ENCODE results near the gene NPSR1. TPM values are rescaled to one million over a fixed set of nuclear protein-coding genes. Genes with fewer than 3 reads are reported as not detected.
"Not testable (repeated sequence)": the region's sequence is repeated elsewhere in the genome, so short reads cannot be mapped to it uniquely, and the experiment has no call there.

NPSR1 gene
- total RNA-seq, 1 experiment from 2014 or later, result not detected

- not testable (repeated sequence) for DNase-seq (ENCODE audit: low read depth)
These were observed 210.6 kb downstream of the NPSR1 start for GRCh38 chr7:34868602-34869001.

DNA sequence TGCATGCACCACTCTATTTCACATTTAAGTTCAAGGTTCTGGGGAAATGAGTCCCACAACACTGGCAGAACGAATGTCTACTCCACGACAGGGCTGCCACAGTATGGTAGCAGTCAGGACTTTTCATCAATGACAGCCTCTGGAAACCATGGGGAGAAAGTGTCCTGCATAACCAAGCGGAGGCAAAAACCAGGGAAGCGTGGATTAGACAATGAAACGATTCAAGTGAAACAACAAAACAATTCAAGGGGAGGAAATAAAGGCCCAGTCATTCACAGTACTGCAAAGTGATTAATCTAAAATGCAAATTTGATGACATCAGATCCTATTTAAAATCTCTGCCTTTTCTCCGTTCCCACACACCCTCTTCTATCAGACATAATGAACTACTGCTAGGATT, 211.0 kb downstream of the NPSR1 start:
- no peak for DNase-seq (ENCODE audit: low read depth)

DNA sequence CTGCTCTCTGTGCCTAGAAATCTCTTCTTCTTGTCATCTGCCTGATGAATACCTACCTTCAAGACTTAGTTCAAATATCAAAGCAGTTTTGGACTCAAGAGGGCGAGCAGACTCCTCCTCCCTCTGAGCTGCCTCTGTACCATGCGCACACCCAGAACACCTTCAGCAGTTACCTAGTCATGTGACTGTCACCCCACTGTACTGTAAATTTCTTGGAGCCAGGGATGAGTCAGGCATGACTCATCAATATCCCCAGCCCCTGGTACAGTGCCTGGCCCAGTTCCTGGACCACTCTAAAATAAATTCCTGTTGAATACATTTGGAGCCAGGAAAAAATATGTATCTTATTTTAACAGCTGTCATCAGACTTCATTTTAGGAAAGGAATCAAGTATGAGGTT, 212.0 kb downstream of the NPSR1 start:
- DNase-seq (ENCODE audit: low read depth), result not testable (repeated sequence)

- DNase-seq (ENCODE audit: low read depth), result not testable (repeated sequence)
These were observed 216.3 kb downstream of the NPSR1 start for GRCh38 chr7:34874329-34874728.

DNA sequence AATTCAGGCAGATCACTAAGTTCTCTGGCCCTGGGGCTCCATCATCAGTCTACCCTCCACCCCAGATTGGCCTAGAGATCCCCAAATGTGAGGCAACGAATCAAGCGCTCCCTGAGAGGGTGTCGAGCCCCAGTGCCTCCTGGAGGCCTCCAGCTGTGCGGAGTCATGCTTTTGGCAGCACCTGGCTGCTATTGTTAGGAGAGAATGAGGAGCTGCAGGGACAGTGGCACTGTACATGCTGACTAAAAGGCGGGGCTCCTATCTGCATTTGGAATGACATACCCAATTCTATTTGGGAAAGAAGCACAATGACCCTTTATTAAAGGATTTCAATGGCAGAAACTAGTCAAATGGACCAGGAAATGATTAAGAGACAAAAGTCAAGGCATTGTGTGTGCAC, 217.5 kb downstream of the NPSR1 start:
- no peak for DNase-seq (ENCODE audit: low read depth)

GRCh38 chr7:34878944-34879735, 221.1 kb downstream of the NPSR1 start:
- not testable (repeated sequence) for DNase-seq (ENCODE audit: low read depth)

- DNase-seq (ENCODE audit: low read depth), result no peak
These were observed 221.9 kb downstream of the NPSR1 start for GRCh38 chr7:34879871-34880270.

- not testable (repeated sequence) for DNase-seq (ENCODE audit: low read depth)
These were observed 225.8 kb downstream of the NPSR1 start for GRCh38 chr7:34883855-34884254.

DNA sequence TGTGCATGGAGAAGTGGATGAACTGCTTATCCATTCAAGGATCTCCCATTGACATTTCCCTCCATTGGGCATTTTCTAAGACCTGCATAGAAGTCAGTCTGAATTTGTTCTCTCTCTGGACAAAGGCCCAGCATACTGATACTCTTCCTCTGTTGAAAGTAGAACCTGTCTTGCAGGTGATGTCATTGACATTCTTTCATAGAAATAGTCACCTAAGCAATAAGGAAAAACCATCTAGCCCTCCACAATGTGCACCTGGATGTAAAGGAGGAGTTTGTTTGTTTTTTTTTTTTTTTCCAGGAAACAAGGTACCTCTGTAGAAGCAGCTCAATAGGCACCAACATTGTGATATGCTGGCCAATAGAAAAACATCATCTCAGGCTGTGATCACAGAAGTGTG, 228.8 kb downstream of the NPSR1 start:
- DNase-seq (ENCODE audit: low read depth), result no peak

GRCh38 chr7:34889951-34890350, 231.9 kb downstream of the NPSR1 start:
- DNase-seq (ENCODE audit: low read depth), result no peak

DNA sequence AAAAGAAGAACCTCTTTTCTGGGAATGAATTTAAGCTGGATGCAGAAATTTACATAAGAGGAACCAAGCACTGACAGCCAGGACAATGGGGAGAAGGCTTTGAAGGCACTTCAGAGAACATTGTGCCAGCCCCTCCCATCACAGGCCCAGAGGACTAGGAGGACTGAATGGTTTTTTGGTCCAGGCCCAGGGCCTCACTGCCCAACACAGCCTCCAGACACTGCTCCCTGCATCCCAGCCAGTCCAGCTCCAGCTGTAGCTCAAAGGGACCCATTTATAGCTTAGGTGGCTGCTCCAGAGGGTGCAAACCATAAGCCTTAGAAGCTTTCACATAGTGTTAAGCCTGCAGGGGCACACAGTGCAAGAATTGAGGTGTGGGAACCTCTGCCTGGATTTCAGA, 237.2 kb downstream of the NPSR1 start:
- DNase-seq (ENCODE audit: low read depth), result no peak

Data from M059J (cell line).